ENCODE data around the gene GSG1L2.

DNA sequence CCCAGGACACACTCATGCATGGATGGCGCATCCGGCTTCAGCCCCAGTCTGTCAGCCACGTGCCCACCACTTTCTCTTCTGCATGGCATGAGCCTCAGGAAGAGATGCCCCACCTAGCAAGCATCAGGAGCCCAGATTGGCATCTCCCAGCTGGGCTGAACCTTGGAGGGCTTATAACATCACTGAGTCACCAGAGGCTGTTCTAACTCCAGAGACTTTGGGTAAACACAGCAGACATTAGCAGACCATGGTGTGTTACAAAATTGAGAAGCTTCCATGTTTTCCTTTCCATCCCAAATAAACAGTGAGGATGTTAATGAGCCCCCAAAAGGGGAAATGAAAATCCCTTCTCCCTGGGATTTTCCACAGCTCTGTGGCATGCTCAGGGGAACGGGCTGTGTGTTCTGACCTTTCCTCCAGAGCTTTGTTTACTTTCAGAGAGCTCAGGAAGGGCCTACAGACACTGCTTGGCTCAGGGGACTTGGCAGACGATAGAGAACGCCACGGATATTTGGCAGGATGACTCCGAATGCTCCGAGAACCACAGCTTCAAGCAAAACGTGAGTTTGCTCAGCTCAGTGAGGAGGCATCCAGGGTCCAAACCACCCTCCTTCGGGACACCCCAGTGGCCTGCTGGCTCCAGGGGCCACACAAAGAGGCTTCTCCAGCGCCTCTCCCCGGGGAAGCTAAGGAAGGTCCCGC is 20.3 kb upstream of the GSG1L2 start:
- TF ChIP-seq, protein P1, sequence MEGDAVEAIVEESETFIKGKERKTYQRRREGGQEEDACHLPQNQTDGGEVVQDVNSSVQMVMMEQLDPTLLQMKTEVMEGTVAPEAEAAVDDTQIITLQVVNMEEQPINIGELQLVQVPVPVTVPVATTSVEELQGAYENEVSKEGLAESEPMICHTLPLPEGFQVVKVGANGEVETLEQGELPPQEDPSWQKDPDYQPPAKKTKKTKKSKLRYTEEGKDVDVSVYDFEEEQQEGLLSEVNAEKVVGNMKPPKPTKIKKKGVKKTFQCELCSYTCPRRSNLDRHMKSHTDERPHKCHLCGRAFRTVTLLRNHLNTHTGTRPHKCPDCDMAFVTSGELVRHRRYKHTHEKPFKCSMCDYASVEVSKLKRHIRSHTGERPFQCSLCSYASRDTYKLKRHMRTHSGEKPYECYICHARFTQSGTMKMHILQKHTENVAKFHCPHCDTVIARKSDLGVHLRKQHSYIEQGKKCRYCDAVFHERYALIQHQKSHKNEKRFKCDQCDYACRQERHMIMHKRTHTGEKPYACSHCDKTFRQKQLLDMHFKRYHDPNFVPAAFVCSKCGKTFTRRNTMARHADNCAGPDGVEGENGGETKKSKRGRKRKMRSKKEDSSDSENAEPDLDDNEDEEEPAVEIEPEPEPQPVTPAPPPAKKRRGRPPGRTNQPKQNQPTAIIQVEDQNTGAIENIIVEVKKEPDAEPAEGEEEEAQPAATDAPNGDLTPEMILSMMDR (IDR thresholded peaks at IDR 0.05), result no peak
- TF ChIP-seq POLR2A (IDR thresholded peaks at IDR 0.05), result no peak

Data from right lobe of liver (tissue), 4 donors.